Measurements from ENCODE around the gene TUSC2.
A peak's percentile ranks its signal among the peaks of the same experiment; 100 is the strongest.
"Not testable (repeated sequence)": the region's sequence is repeated elsewhere in the genome, so short reads cannot be mapped to it uniquely, and the experiment has no call there.

The TUSC2 gene

DNA sequence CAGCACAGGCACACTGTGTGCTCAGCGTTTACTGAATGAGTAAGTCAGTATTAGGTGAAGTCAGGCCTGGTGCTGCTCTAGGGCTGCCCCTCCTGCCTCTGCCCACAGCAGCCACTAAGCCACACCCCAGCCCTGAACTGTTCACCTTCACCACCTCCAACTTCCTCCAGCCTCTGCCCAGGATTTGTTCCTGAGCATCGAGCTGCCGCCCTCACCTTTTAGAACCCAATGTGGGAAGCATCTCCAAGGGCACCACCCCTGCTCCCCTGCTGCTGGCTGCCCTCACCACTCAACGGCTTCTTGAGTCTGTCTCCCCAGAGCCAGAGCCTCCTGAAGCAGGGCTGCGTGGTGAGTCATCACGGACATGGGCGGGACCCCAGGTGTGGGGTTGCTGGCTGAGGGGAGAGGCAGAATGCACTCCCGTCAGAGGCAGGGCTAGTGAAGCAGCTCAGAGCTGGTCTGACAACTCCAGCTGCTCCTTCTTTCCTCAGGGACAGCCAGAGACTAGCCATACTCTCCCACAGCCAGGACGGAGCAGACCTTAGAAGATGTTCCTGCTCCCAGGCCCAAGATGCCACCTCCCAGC, 11.3 kb downstream of the TUSC2 start:
- DNase-seq: peak; percentile 60

DNA sequence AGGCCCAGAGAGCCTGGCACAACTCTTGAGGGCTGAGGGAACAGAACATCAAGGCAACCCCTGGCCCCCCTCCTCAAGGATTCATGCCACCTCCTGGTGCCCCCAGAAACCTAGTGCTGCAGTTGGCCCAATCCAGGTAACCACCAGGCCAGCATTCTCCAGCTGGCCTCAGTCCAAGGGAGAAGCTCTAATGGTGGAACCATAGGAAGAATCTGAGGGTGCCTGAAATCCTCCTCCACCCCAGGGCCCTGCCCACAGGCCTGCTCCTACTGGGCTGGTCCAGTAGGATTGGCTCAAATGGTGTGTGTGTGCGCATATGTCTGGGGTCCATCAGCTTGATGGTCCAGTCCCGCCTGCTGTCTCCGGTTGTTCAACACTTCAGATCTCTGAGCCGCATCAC, 13.2 kb downstream of the TUSC2 start:
- DNase-seq: no peak

DNA sequence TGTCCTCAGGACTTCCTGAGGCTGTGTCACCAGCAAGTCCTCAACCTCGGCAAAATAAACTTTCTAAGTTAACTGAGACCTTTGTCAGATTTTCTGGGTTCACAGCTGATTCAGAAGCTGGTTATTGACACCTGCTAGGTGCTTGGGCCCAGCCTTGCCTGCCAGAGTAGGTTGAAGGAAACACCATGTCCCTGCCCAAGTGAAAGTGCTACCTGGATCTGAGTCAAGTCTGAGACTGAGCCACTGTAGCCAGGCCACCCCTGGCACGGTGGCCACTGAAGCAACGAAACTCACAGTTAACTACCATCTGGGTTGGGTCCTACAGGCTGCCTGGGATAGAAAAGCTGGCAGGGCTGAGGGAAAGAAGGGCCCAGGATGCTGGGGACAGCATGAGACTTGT, 13.7 kb downstream of the TUSC2 start:
- no peak for DNase-seq

DNA sequence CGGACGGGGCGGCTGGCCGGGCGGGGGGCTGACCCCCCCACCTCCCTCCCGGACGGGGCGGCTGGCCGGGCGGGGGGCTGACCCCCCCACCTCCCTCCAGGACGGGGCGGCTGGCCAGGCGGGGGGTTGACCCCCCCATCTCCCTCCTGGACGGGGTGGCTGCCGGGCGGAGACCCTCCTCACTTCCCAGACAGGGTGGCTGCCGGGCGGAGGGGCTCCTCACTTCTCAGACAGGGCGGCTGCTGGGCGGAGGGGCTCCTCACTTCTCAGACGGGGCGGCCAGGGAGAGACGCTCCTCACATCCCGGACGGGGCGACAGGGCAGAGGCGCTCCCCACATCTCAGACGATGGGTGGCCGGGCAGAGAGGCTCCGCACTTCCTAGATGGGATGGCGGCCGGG, 16.0 kb downstream of the TUSC2 start:
- DNase-seq: not testable (repeated sequence)

DNA sequence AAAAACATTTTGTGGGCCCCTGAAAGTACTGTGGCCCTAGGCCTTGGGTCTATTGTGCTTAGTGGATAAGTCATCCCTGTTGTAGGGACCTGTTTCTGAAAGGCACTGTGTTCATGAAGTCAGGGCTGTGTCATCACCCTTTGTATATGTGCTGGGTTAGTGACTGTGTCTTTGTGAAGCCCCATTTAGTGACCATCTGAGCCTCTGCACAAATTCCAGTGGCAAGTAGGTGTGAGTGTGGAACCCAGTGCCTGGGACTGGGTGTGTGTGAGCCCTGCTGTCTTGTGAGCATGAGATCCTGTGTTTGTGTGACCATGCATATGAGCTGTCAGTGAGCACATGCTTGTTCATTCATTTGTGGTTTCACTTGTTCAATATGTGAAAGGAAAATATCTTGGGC, 23.4 kb downstream of the TUSC2 start:
- DNase-seq: no peak

DNA sequence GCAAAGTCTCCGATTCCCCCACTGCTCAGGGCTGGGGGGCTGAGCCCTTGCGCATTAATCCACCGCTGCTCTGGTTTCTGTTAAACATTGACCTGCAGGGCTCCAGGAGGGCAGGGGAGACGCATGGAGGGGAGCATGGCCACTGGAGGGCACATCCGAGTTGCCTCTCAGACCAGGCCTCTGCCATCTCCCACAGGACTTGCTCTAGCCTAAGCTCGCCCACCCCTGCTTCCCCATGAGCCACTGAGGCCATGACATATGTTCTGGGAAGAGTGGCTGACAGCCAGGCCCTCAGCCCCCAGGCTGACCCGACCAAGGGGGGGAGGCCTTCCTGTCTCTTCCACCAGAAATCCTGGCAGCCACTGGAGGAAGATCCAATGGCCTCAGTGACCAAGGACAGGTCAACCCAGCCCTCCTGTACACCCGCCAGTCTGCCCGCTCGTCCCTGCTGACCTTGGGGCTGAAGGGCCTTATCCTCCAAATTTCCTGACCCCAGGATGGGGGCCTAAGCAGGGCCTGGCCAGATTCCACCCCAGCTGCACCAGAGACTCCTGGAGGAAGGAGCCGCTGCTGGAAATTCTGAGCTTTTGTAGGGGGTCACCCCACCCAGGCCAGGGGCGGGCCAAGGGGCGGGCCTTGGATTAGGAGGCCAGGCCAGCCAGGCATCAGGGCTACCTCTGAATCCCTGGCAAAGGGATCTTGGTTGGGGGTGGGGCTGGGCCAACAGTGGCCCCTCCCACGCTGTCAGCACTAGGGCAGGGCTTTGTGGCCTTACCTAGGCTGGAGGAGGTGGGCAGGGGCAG, 24.8 kb downstream of the TUSC2 start, which contains the start of gene HYAL1:
Gene HYAL1, minus strand, starts transcription at position 562 of the 803 bp plus-strand sequence. CDS start 618 bp downstream, outside the sequence.
- DNase-seq: no peak

DNA sequence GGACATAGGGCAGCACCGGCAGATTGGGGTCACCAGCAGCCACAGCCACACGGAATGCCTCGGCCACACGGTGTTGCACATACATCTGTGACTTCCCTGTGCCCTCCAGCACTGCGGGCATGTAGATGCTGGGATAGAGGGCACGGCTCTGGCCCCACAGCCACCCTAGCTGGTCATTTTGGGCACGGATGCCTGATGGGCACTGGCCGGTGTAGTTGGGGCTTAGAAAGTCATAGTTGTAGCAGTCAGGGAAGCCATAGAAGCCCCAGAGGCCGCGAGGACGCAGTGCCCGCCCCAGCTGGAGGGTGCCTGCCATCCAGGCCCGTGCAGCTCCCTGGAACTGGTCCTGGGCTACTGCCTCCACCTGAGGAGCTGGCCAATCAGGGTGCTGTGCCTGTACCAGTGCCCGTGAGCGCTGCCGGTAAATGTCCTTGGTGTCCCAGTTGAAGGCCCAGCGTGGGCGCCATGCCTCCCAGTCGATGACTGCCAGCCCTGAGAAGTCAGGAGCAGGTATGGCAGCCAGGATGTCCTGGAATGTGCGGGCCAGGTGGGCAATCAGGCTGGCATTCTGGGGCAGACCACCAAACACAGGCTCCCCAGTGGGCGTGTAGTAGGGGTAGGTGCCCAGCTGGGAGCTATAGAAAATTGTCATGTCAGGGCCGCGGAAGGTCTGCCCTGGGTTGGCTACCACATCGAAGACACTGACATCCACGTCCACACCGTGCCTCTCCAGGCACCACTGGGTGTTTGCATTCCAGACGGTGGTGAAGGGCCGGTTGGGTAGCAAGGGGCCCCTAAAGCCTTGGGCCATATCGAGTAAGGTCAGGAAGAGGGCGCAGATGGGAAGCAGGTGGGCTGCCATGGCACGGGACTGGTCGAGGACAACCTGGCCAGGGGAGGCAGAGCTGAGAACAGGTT, 25.7 kb downstream of the TUSC2 start:
- DNase-seq: no peak

DNA sequence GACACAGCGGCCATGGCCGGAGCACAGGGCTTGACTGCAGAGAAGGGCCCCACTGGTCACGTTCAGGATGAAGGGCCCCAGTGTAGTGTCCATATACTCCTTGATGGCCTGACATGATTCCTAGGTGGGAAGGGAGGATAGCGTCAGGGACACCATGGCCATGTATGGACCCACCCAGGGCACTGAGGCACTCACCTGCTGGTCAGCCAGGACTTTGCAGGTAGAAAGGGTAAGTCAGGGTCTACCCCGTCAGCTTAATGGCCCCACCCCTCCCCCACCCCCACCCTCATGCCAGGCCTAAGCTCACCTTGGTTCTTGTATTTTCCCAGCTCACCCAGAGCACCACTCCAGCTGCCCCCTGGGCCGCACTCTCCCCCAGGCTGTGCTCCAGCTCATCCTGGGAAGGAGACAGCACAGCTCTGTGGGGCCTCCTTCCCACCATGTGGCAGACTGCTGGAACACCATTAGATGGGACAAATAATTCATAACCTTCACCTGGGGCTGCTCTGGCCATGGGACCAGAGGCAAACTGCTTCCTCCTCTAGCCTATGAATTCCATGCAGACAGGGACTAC, 27.3 kb downstream of the TUSC2 start:
- no peak for DNase-seq

DNA sequence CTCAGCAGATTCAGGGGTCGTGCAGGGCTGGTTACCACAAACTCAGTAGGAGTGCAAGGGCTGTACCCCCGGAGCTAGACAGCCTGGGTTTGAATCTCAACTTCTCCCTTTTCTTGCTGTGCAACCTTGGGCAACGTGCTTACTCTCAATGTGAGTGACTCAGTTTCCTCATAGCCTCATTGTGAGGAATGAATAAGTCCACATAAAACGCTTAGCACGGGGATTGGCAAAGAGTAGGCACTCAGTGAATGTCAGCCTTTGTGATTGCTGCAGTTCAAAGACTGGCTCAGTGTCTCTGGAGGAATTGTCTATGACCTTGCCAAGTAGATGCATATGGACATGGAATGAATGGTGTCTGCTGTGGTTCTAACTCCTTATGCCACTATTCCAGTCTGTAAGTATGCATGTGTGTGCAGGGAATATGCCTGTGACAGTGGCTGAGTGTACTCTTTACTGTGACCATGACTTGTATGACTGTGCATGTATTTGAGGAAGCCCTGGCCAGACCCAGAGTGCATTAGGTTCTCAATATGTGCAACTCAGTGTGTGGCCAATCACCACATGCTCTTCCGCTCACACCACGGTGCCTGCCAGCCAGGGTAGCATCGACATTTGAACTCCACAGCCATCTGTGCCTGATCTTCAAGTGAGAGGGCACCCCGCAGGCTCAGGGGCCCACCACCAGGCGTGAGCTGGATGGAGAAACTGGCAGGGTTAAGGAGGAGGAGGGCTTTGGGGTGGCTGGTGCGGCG, 27.9 kb downstream of the TUSC2 start:
- no peak for DNase-seq

DNA sequence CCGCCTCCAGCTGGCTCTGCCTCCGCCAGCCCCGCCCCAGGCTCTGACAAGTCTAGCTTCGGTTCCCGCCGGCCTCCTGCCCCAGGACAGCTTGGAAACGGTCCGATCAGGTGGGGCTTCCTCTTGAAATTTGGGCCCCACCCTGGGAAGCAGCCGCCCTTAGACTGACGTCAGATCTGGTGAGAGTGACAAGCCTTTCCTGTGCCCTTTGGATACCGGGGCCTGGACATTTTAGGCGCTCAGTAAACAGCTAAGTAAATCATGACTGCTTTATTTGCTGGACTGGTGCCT, 28.4 kb downstream of the TUSC2 start:
- DNase-seq: no peak

DNA sequence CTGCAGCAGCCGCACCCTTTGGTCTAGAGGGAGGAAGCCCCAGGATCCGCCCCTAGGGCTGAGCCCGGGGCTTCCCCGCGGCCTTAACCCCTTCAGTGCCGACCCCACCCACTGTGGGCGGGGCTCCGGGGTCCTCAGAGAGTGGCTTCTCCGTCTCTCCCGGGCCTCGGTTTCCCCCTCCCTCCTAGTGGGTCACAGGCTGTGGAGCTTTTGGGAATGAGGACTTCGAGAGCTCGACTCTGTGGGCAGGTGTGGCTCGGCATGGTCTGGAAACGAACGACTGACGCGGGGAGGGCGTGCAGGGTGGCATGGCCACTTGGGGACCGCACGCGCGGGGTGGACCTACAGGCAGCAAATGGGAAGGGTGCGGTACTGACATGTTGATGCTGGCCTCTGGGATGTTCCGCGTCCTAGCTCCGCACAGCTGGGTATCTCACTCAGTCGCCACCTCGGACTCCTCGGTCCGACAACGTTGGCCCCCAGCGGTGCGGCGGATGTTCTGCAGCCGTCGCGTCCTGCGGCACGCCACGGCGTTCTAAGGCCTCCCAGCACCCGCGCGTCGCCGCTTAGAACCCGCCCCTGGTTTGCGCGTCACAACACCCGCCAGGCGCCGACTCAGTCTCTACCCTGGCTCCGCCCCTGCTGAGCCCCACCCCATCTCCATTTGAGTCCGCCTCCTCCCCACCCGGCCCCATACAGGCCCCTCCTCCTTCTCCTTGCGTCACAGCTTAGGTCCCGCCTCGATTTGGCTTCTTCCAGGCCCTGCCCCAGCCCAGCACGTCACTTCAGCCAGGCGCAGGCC, 29.0 kb downstream of the TUSC2 start, which contains the start of the genes HYAL3 and NAA80:
Gene HYAL3, minus strand, starts transcription at position 570 of the 802 bp plus-strand sequence. CDS start 3,803 bp downstream, outside the sequence.
Gene NAA80, minus strand, starts transcription at position 570 of the 802 bp plus-strand sequence. CDS start 1,942 bp downstream, outside the sequence.
- peak; percentile 98 for DNase-seq

DNA sequence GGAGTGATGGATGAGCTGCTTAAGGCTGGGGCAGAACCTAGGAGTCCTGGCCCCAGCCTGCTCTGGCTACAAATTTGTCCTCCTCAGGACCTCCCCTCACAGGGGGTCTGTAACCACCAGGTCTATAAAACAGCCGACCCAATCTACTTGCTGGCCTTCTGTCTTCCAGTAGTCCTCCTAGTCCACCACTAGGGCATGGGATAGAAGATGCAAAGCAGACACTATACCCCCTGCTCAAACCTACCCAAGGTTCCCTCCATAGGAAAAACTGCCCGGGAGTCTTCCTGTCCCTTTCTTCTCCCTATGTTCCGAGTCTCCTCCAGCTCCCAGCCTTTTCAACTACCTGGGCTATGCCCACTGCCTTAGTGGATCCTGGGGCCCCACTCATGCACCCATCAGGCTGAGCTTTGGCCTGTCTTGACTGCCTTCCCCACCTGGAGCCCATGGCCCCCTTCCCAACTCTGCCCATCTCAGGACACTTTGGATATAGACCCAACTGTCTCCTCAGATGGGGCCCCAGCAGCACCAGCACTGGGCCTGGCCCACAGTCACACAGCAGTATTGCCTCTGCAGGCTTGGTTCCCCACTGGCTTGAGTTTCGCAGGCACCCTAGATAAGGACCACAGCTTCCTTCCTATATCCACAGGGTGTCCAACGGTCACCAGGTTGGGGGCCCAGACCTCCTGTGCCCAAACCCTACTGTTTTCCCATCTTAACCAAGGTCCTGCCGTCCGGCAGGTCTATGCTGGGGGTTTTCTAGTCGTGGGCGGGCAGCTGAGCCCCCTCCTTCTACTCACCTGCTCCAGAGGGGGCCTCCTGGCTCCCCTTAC, 29.9 kb downstream of the TUSC2 start:
- no peak for DNase-seq

DNA sequence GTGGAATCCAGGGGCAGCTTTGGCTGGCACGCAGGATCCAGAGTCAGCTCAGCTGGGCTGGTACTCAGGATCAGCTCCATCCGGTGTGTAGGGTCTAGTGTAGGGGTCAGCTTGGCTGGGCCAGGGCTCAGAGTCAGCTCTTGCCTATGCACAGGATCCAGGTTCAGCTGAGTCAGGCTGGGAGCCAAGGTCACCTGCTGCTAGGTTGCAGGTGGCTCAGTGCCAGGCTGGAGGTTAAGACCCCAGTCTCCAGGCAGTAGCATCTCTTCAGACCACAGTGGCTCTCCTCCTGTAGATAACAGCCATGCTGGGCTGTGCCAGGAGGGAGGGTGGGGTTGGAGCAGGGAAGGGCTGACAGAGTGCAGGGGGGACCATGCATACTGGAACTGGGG, 30.6 kb downstream of the TUSC2 start:
- no peak for DNase-seq

DNA sequence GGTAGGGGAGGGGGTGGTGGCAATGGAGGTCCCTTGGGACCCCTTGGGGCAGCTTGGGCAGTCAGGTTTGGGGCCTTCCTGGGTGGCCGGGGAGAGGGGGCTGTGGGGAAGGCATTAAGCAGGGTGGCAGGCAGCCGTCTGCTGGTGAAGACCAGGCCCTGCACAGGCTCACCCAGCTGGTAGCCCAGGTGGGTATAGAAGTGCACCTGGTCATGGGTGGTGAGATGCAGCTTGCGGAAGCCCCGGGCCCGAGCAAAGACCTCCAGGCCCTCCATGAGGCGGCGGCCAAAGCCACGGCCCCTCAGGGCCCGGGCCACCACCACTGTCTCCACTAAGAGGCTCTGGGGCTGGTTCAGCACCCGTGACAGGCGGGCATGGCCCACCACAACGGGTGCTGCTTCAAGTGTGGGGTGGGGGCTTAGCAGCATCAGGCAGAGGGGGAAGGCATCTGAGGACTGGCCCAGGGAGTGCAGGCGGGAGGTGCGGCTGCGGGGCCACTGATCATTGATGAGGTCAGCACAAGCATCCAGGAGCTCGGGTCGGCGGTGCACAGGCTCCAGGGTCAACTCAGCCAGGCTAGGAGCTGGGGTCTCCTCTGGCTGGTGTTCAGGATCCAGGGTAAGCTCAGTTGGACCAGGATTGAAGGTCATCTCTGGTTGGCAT, 31.2 kb downstream of the TUSC2 start:
- DNase-seq: no peak

DNA sequence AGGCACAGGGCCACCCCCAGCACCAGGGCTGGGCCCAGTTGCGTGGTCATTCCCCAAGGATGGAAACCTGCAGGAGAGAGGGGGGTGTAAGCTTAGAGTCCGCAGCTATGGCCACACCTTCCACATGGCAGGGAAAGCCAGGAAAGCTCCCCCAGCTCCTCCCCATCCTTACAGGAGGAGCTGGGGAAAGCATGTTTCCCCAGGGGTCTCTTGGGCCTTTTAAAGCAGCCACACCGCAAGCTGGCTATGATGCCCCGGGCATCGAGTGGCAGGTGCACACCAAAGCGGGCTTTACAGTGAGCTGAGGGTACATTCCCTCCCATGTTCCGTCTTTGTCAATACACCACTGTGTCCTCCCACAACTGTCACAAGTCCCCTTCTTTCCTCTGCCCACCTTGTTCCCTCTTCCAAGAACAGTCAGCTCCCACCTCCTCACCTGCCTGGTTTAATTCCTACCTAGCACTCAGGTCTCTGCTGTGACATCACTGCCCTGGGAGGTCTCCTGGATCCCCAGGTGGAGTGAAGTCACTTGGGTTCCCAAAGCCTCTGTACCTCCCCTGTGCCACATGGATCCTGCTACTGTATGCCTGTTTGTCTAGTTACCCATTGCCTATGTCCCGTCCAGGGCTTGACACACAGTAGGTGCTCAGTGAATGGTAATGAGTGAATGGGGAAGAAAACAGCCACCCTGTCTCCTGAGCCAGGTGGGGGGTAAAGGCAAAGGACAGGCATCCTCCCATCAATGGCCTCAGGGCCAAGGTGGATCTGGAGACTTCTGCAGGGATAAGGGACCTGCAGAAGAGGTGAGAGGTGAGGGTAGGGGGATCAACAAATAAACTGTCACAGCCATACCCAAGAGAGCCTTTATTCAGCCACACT, 32.2 kb downstream of the TUSC2 start:
- DNase-seq: no peak

DNA sequence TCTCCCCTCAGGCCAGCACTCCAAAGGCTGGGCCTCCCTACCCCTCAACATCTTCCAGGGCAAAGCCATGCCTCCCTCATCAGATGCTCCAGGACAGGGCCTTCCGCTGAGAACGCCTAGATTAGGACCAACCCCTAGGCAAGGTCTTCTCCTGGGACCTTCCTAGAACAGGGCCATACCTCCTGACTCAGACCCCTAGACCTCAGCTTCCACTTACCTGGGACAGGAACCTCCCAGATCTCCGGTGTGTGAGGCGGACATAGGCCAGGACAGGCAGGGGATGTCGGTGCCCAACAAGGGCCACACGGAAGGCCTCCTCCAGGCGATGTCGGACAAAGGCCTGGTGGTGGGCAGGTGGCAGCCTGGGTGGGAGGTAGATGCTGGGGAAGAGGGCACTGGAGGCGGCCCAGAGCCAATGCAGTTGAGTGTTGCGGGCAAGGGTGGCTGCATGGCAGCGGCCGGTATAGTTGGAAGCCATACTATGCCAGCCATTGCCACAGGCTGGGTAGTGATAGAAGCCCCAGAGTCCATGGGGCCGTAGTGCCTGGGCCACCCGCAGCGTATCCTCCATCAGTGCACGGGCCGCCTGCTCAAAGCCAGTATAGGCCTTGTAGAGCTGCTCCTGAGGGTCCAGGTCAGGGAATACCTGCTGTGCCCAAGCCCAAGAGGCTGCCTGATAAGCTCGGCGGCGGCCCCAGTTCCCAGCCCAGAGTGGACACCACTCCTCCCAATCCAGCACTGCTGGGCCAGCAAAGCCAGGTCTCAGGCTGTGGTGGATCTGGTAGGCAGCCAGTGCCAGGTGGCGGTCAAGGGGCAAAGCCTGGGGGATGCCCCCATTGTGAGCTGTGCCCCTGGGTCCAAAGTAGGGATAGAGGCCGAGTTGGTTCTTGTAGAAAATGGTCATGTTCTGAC, 33.3 kb downstream of the TUSC2 start:
- DNase-seq: no peak

DNA sequence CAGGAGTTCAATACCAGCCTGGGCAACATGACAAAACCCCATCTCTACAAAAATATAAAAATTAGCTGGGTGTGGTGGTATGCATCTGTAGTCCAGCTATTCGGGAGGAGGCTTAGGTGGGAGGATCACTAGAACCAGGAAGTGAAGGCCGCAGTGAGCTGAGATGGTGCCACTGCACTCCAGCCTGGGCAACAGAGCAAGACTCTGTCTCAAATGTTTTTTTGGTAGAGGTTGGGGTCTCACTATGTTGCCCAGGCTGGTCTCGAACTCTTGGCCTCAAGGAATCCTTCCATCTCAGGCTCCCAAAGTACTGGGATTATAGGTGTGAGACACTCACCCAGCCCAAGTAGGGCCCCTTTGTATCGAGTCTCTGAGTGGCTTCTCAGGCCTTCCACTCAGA, 33.9 kb downstream of the TUSC2 start:
- DNase-seq: no peak

Measured in stimulated activated CD4-positive, alpha-beta T cell treated with anti-CD3 and anti-CD28 coated beads, Interleukin-4, amount 100 ng/mL, for 1 hour (primary cell).